GM18520 (cell line): ENCODE data around the gene PPA1.
A peak's percentile ranks its signal among the peaks of the same experiment; 100 is the strongest.
"Not testable (repeated sequence)": the region's sequence is repeated elsewhere in the genome, so short reads cannot be mapped to it uniquely, and the experiment has no call there.

Experiments used
- ATAC-seq: cut with Tn5 transposase; IDR thresholded peaks from one replicate; pipeline ENCODE4 v1.9.1; 2021; ENCODE audit not compliant: unreplicated experiment

PPA1 gene

DNA sequence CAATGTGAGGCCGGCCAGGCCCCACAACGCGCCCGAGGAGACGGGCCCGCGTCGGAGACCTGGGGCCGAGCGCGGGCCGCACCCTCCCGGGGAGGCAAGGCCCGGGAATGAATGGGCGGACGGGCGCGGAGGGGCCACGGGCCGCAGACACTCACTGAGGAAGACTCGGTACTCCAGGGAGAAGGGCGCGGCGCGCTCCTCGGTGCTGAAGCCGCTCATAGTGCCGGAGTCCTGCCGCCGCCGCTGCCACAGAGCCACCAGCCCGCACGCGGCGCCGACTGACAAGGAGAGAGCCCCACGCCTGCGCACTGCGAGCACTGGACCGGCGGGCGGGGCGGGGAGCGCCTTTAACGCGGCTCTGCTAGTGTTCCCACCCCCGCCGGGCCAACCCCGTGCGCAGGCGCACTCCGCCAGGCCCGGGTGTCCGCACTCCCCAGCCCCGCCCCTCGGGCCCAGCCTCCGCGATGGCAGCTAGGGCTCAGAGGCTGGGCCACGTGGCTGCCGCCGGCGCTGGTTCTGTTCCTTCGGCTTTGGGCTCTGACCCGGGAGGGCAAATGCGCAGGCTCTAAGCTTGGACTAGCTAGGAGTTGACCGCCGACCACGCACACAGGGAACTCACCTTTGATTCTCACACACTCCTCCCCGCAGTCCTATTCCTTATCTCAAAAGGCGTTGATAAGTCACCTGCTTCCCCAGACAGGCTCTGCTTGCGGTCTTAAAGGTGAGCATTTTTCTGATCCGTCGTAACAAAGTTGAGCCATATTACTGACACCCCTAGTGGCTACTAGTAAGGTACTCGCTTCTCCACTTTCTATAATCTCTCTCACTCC lies at the start of gene PPA1:
Gene PPA1 (minus strand): TSS at position 321 of the 830 bp plus-strand sequence. CDS start 102 bp downstream, at position 219.
- ATAC-seq = peak; percentile 82

DNA sequence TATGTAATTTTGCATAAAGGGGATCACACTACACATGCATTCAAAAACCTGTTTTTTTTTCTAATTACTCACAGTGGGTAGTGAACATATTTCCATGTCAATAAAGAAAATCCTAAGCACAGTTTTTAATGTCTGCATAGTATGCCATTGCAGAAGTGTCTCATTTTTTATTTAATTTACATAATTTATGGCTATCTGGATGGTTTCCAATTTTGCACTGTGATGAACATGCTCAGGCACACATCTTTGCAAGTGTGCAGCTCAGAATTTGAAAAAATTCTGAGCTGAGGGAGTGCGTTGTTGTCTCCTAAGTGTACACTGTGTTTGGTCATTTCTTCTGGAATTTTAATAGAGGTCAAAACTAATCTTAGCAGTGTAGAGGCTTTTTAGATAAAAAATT lies 48.4 kb upstream of the PPA1 start:
- no peak for ATAC-seq

DNA sequence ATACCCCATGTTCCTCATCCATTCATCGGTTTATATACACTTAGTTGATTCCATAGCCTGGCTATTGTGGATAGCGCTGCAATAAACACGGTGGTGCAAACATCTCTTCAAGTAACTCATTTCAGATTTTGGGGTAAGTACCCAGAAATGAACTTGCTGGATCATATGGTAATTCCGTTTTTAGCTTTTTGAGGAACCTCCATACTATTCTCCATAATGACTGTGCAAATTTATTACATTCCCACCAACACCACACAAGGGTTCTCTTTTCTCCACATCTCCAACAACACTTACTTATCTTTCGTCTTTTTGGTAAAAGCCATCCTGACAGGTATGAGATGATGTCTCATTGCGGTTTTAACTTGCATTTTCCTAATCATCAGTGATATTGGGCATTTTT lies 46.9 kb upstream of the PPA1 start:
- ATAC-seq = no peak

DNA sequence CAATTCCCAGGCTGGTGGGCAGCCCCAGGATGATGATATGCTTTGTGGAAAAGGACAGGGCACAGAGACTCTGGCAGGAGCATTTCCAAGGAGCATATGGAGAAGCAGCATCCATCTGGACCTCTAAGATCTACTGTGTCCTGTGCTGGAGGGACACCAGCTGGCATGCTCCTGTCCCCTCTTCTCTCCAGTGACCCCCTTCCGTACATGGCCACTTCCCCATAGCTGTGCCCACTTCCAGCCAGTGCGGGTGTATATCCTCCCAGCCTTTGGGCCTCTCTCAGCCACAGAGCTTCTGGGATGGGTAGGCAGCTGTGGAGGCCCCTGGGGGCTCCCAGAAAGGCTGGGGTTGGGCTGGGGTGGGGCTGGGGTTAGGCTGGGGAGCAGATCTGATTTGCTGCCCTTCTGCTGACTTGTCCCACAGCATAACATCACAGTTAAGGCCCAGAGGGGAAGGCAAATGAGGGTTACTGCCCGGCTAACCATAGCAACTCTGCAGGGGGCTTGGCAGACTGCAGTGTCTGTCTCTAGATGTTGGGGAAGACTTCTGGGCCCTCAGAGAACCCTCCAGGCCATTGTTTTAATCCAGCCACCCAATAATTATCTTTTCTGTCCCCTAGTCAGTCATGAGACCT lies 44.3 kb upstream of the PPA1 start:
- no peak for ATAC-seq

DNA sequence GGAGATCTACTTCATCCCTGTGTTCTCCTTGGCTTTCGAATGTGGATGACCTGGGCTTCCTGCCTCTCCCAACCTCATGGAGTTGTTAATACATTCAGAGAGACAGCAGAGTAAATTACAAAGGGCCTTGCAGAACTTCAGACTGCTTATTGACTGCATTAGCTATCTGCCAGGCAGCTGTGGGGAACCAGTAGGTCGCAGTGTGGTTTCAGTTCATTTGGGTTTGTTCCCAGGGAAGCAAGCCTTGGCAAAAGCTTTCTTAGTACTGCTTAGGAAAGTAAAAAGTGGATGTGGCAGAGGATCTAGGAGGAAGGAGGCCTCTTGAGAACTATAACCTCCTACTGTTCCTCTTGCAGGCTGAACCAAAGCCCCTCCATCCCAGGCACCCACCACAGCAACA lies 41.4 kb upstream of the PPA1 start:
- no peak for ATAC-seq

DNA sequence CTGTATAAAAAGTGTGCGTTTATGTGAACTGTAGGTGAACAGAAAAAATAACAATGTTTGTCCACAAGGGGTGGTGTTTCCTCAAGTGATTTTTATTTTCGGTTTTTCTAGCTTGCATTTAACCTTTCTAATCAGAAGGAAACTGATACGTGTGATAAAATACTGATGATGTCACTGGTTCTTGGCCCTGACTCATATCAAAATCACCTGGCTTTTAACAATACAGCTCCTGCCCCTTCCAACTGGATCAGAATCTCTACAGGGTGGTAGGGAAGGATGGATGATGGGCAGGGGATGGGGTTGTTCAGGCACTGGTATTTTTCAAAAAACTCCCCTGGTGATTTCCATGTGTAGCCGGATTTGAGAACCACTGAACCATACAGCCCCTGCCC lies 39.7 kb upstream of the PPA1 start:
- peak; percentile 63 for ATAC-seq

DNA sequence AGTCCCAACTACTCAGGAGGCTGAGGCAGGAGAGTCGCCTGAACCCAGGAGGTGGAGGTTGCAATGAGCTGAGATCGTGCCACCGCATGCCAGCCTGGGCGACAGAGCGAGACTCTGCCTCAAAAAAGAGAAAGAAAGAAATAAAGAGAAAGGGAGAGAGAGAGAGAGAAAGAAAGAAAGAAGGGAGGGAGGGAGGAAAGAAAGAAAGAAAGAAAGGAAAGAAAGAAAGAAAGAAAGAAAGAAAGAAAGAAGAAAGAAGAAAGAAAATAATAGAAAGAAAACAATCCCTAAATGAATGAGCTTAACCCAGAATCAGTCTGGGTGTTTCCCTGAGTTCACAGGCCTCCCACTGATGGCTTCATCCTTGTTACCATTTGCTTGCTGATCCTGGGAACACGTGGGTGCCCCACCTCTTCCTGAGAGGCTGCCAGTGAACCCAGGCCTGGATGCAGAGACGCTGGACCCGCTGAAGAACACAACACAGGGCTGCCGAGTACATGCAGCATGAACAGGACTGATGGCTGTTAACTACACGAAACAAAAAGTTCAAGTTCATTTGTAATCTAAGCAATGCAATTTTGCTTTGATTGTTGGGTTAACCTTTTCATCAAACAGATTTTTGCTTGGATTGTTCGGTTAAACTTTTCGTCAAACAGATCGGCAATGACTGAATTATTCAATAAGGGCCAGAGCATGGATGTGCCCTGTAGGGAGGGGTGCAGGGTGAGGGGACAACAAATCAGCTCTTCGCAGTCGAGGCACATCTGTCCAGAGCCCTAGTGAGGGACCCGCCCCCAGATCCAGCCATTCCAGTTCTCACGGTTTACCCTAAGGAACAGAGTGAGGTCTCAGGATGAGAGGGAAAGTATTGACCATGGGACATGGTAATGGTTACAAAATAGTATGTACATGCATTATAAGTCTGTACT lies 39.0 kb upstream of the PPA1 start:
- no peak for ATAC-seq

DNA sequence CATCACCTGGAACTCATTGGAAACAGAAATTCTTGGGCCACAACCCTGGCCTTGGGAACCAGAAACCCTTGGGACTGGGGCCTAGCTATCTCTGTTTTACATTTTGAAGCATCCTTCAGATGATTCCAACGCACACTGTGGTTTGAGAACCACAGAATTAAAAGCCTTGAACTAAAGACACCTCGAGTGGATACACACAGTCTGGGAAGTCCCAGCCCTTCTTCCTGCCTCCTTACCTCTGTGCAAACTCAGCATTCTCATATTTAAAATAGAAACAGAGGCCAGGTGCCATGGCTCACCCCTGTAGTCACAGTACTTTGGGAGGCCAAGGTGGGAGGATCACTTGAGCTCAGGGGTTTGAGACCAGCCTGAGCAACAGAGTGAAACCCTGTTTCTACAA lies 37.7 kb upstream of the PPA1 start:
- ATAC-seq = no peak

DNA sequence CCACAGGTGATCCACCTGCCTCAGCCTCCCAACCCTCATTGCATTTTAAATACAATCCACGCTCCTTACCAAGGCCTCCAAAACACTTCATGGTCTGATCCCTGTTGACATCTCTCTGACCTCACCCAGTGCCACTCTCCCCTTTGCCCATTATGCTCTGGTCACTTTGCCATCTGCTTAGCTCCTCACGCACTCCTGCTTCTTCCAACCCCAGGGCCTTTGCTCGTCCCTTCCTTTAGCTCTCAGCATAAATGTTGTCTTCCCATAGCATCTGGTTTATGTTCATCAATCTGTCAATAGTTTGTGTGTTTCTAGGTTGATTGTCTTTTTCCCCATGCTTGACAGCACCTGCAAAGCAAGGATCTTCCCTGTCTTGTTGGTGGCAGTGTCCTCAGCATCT lies 36.5 kb upstream of the PPA1 start:
- no peak for ATAC-seq

DNA sequence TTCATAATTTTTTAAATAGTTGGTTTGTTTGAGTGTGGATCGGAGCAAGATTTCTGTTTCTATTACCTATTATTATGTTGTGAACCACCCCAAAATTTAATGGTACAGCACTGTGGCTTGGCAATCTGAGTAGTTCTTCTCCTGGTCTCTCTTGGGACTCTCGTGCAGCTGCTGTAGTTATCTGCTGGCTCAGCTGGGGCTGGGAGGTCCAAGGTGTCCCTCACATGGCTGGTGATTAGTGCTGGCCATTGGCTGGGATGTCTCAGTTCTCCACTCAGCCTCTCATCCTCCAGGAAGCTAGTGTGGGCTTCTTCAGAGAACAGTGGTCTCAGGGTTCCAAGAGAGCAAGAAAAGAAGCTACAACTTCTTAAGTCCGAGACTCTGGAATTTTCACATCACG lies 35.1 kb upstream of the PPA1 start:
- no peak for ATAC-seq

DNA sequence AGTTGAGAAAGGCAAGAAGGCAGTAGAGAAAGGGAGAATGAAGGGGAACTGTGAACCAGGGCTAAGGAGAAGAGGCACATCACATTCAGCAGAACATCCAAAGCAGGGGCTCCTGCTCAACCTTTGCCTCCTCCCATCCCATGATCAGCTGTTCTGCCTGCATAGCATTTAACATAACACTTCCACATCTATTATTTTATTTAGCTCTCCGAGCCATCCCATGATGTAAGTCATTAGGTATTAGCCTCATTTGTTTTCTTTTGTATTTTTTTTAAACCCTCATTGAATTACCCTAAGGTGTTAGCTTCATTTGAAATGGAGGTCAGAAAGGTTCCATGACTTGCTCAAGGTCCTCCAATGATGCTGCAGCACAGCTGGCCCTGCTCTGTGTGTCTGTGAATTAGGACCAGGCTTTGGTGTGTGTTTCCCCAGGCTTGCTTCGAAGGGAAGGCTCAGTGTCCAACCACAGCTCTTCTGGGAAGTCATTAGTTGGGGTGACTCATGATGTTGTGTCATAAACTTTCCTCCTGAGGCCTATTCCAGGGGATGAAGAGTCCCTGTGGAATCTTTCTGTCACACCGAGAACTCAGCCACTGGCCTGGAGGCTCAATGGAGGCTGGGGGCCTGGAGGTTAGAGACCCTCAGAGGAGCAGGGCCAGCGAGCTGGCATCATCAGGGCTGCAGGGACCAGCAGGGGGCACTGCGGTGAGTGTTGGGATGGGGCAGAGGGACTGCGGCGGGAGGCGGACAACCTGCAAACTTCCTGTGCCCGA lies 34.1 kb upstream of the PPA1 start:
- ATAC-seq = no peak

DNA sequence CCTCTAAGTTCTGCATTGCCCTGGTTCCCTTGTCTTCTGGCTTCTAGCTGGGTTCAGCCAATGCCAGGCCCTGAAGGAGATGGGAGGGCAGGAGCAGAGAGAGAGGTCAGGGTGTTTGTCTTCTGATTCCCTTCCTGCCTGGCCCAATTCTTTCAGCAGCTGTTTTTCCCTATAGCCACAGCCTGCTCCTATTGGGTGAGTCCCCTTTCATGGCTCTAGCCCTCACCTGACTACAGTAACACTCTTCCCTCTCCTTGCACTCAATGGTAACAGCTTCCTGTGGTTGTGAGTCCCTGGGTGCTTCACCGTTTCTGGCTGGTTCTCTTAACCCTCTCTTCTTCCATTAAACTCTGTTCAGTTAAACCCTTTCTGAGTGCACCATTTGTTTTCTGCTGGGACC lies 33.5 kb upstream of the PPA1 start:
- ATAC-seq = no peak

DNA sequence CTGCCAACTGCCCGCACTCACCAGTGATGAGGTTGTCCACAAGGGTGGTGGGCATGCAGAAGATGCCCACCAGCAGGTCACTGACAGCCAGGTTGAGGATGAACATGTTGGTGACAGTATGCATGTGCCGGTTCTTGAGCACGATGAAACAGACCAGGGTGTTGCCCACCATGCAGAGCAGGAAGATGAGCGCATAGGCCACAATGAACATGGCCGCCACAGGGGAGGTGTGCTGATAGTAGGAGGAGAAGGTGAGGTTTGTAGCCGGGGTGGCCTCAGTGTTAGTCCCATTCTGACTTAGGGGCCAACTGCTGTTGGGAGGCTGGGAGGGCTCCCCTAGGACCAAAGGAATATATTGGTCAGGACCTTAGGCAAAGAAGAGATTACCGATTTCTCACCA lies 32.8 kb upstream of the PPA1 start:
- no peak for ATAC-seq

DNA sequence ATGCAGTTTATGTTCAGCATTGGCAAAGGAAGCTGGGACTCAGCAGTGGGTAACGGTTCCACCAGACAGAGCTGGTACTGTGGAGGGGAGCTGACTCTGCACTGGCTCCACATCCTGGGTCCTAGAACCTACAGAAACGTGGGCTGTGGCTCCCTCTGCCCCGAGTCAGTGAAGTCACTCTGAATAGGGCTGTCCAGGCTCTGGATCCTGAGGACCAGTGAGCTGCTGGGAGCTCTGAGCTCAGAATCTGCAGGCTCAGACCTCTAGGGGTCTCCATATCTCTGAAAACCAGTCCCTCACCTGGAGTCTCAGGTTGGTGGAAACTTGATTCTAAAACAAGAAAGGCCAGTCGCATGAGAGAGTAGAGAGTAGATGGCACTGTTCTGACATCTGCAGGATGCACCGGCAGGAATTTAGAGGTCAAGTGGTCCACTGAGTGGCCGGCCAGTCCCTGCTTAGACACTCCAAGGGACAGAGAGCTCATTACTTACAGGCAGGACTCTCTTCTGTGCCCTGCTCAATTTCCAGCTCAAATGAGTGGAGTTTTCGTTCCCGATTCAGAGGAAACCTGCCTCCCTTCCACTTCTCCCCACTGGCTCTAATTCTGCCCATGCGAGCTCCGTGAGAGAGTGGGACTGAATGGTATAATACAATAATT lies 31.9 kb upstream of the PPA1 start:
- ATAC-seq = no peak

DNA sequence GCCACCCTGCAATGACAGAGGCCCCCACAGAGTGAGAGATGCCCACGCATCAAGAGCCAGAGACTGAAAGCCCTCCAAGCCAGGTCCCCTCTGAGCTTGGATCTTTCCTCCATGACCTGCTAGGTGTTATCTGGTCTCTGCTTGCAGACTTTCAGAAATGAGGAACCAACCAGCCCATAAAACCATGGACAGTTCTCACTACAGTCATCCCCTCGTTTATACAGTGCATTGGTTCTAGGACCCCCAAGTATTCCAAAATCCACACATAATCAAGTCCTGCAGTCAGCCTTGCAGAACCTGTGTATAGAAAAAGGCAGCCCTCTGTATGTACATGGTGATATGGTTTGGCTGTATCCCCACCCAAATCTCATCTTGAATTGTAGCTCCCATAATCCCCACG lies 27.5 kb upstream of the PPA1 start:
- no peak for ATAC-seq

DNA sequence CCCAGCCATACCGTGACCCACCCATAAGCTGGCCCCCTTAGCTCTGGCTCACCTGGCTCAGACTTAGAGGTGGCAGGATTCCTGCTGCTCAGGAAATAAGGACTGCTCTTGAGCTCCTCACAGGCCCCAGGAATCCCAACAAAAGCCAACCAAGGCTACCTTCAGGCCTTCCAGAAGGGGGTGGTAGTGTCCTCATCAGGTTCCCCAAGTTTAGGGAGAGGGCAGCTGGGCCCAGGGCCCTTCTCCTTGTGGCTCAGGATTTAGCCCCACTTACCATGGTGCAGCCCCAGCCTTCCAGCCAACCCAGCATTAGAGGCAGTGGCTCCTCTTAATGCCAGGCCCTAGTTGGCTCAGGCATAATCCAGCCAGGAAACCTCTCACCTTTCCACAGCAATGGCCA lies 27.0 kb upstream of the PPA1 start:
- ATAC-seq = no peak

DNA sequence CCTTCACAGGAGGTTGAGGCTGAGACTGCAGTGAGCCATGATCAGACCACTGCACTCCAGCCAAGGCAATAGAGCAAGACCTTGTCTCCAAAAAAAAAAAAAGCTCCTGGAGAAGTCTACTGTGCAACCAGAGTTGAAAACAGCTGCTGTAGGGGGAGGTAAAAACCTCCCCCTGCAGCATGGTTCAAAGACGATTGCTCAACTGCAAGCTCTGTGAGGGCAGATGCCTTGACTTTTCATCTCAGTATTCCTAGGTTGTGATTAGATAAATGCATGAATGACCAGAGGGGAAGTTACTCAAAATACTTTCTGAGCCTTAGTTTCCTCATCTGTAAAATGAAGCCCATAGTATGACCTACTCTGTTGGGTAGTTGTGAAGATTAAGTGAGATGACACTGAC lies 25.0 kb upstream of the PPA1 start:
- no peak for ATAC-seq

DNA sequence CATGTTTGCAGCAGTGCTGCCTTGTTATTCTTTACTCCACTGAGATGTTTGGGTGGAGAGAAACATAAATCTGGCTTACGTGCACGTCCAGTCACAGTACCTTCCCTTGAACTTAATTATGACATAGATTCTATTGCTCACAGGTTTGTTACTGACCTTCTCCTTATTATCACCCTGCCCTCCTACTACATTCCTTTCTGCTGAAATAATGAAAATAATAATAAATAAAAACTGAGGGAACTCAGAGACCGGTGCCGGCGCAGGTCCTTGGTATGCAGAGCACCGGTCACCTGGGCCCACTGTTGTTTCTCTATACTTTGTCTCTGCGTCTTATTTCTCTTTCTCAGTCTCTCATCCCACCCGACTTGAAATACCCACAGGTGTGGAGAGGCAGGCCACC lies 24.6 kb upstream of the PPA1 start:
- not testable (repeated sequence) for ATAC-seq

DNA sequence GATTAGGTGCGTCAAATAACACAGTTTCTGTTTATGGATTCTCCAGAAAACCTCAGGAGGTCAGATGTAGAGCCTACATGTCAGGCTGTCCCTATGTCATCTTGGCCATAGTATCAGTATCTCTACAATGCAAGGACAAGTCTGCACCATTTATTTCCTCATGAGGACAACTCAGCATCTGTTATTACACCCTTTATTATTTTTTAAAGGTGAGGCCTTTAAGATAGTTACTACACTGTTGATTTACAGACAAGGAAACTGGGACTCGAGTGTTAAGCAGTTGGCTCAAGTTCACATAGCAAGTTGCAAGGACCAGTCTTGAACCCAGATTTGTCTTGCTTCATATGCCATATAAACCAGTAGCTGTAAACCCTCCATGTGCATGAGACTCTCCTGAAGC lies 23.2 kb upstream of the PPA1 start:
- ATAC-seq = no peak
